Astrocyte (in vitro differentiated cells and primary cell): ENCODE measurements around the gene SLC25A43. TPM values are rescaled to one million over a fixed set of nuclear protein-coding genes. Genes with fewer than 3 reads are reported as not detected.

Experiments
- DNase-seq: peaks from one replicate; pipeline ENCODE4 v3.0.0-alpha.2; 2010; ENCODE audit warnings: low read depth
- FAIRE-seq: peaks from 2 replicates; lab custom pipeline; 2011; peaks lifted over from hg19 to GRCh38; lab: Jason Lieb, UNC
- H2AFZ ChIP-seq: 2 replicates; pipeline ENCODE4 v1.6.0; 2012; ENCODE audit warnings: low read depth, low read length, inconsistent platforms
- H3K27ac ChIP-seq: 2 replicates; pipeline ENCODE4 v1.5.1; 2011; ENCODE audit warnings: low read depth, low read length, inconsistent platforms
- H3K27me3 ChIP-seq: 2 replicates; pipeline ENCODE4 v1.6.0; 2011; ENCODE audit warnings: low read length, inconsistent platforms; ENCODE audit not compliant: insufficient read depth
- H3K36me3 ChIP-seq: 2 replicates; pipeline ENCODE4 v1.5.1; 2011; ENCODE audit warnings: low read length, inconsistent platforms; ENCODE audit not compliant: insufficient read depth
- H3K4me1 ChIP-seq: 2 replicates; pipeline ENCODE4 v1.5.1; 2011; ENCODE audit warnings: low read length, inconsistent platforms; ENCODE audit not compliant: insufficient read depth
- H3K4me2 ChIP-seq: 2 replicates; pipeline ENCODE4 v1.6.0; 2012; ENCODE audit warnings: low read length, inconsistent platforms
- H3K4me3 ChIP-seq: 2 replicates; pipeline ENCODE4 v1.5.1; 2011; ENCODE audit warnings: low read depth, mild to moderate bottlenecking, low read length, inconsistent platforms; ENCODE audit not compliant: insufficient read depth
- H3K79me2 ChIP-seq: 2 replicates; pipeline ENCODE4 v1.6.0; 2012; ENCODE audit warnings: mild to moderate bottlenecking, low read length, inconsistent platforms; ENCODE audit not compliant: insufficient read depth
- H3K9ac ChIP-seq: 2 replicates; pipeline ENCODE4 v1.6.0; 2012; ENCODE audit warnings: mild to moderate bottlenecking, low read length, inconsistent platforms
- H3K9me3 ChIP-seq: 2 replicates; pipeline ENCODE4 v1.5.1; 2012; ENCODE audit warnings: low read depth, mild to moderate bottlenecking, low read length, inconsistent platforms; ENCODE audit not compliant: insufficient read depth
- H4K20me1 ChIP-seq: 2 replicates; pipeline ENCODE4 v1.6.0; 2012; ENCODE audit warnings: low read length, inconsistent platforms; ENCODE audit not compliant: insufficient read depth
- H3K27ac Mint-ChIP-seq: one replicate; pipeline ENCODE4 v1.8.0; 2021; ENCODE audit warnings: mild to moderate bottlenecking, mixed read lengths; ENCODE audit not compliant: unreplicated experiment
- H3K27me3 Mint-ChIP-seq: one replicate; pipeline ENCODE4 v1.8.0; 2021; ENCODE audit warnings: low read depth, mixed read lengths; ENCODE audit not compliant: unreplicated experiment
- H3K36me3 Mint-ChIP-seq: one replicate; pipeline ENCODE4 v1.8.0; 2021; ENCODE audit warnings: low read depth, mixed read lengths; ENCODE audit not compliant: unreplicated experiment
- H3K4me1 Mint-ChIP-seq: one replicate; pipeline ENCODE4 v1.8.0; 2021; ENCODE audit warnings: low read depth, mixed read lengths; ENCODE audit not compliant: unreplicated experiment
- H3K4me3 Mint-ChIP-seq: one replicate; pipeline ENCODE4 v1.8.0; 2021; ENCODE audit warnings: mild to moderate bottlenecking, moderate library complexity, mixed read lengths; ENCODE audit not compliant: unreplicated experiment
- H3K9me3 Mint-ChIP-seq: one replicate; pipeline ENCODE4 v1.8.0; 2021; ENCODE audit warnings: mild to moderate bottlenecking, mixed read lengths; ENCODE audit not compliant: unreplicated experiment
- CTCF ChIP-seq: IDR thresholded peaks from 2 replicates; pipeline ENCODE4 v1.5.1; 2011; ENCODE audit warnings: low read depth, mild to moderate bottlenecking, inconsistent platforms, low read length, moderate library complexity; ENCODE audit not compliant: insufficient read depth
- EZH2 ChIP-seq: IDR thresholded peaks from 2 replicates; pipeline ENCODE4 v1.6.1; 2012; ENCODE audit warnings: mild to moderate bottlenecking, low read length, inconsistent platforms; ENCODE audit not compliant: insufficient read depth
- total RNA-seq: library from RNA; stranded (reverse); gene quantifications from 2 replicates; pipeline ENCODE4 v1.2.1, GENCODE V29; 2021

Gene SLC25A43
- total RNA-seq, 1 donor from 2014 or later: 11.6 TPM

DNA sequence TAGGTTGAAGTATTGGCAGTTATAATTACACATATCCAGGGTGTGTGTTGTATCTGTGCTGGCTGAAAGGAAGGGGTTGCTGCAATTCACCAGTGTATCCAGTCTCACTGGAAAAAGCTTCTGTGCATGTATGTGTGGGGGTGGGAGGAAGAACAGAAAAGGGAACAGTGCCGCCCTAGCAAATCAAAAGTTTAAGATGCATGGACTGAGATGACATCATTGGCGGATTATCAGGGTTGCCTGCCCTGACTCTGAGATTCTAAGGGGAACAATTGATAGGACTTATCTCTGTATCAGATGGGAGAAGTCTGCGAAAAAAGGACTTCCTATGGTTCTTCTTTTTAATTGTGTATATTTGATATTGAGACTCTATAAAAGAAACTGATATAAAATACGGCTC lies 3.5 kb downstream of the SLC25A43 start:
- Histone ChIP-seq H3K27ac (no peak overlapping the region), H3K4me1 (no peaks in the 10 kb centered on the region), H3K36me3 (no peaks in the 10 kb centered on the region), H3K27me3 (no peaks in the 10 kb centered on the region), H2AFZ (no peak overlapping the region), H4K20me1 (no peaks in the 10 kb centered on the region), H3K79me2 (no peaks in the 10 kb centered on the region), H3K4me3 (no peak overlapping the region), H3K9ac (no peak overlapping the region), H3K4me2 (no peak overlapping the region), H3K9me3 (no peaks in the 10 kb centered on the region)
- no peak for DNase-seq
- TF ChIP-seq CTCF (no peak), EZH2 (no peak)
- Mint-ChIP-seq H3K4me1 (peaks cover 12% of the 10 kb centered on the region), H3K4me3 (no peak overlapping the region), H3K27me3 (no peaks in the 10 kb centered on the region), H3K9me3 (no peaks in the 10 kb centered on the region), H3K27ac (no peak overlapping the region), H3K36me3 (peaks cover under 1% of the 10 kb centered on the region)
- FAIRE-seq: no peak

- H3K4me2 ChIP-seq: no peak overlapping the region
- no peak overlapping the region for H3K4me3 ChIP-seq
- no peaks in the 10 kb centered on the region for H3K27me3 Mint-ChIP-seq
- H3K4me1 Mint-ChIP-seq: peaks cover 24% of the 10 kb centered on the region
- H3K9me3 Mint-ChIP-seq: no peaks in the 10 kb centered on the region
- no peak overlapping the region for H3K4me3 Mint-ChIP-seq
- peak; percentile 29 for FAIRE-seq
- no peaks in the 10 kb centered on the region for H3K36me3 ChIP-seq
- H3K4me1 ChIP-seq: peaks cover 6% of the 10 kb centered on the region
- no peaks in the 10 kb centered on the region for H3K27me3 ChIP-seq
- peaks cover 4% of the 10 kb centered on the region for H4K20me1 ChIP-seq
- TF ChIP-seq EZH2 (no peak), CTCF (no peak)
- H3K27ac ChIP-seq: no peak overlapping the region
- H3K9me3 ChIP-seq: no peaks in the 10 kb centered on the region
- H3K36me3 Mint-ChIP-seq: peaks cover 6% of the 10 kb centered on the region
- H3K27ac Mint-ChIP-seq: no peak overlapping the region
- DNase-seq: peak; percentile 22
- H2AFZ ChIP-seq: no peak overlapping the region
- no peaks in the 10 kb centered on the region for H3K79me2 ChIP-seq
- H3K9ac ChIP-seq: no peak overlapping the region
Measured at GRCh38 chrX:119406776-119407175, 7.6 kb downstream of the SLC25A43 start.

- Histone ChIP-seq H3K9ac (no peak overlapping the region), H3K27ac (no peak overlapping the region), H4K20me1 (peaks cover 4% of the 10 kb centered on the region), H3K27me3 (no peaks in the 10 kb centered on the region), H3K4me2 (no peak overlapping the region), H2AFZ (no peak overlapping the region), H3K4me1 (peaks cover 6% of the 10 kb centered on the region), H3K4me3 (no peak overlapping the region), H3K79me2 (no peaks in the 10 kb centered on the region), H3K36me3 (no peaks in the 10 kb centered on the region), H3K9me3 (no peaks in the 10 kb centered on the region)
- Mint-ChIP-seq H3K4me1 (peaks cover 21% of the 10 kb centered on the region), H3K9me3 (no peaks in the 10 kb centered on the region), H3K4me3 (no peak overlapping the region), H3K27ac (no peak overlapping the region), H3K36me3 (peaks cover 6% of the 10 kb centered on the region), H3K27me3 (no peaks in the 10 kb centered on the region)
- FAIRE-seq (no peak), DNase-seq (peak; percentile 27)
- TF ChIP-seq EZH2: no peak
- TF ChIP-seq CTCF: no peak
Measured at GRCh38 chrX:119407681-119408080, 8.5 kb downstream of the SLC25A43 start.
